Breast epithelium (tissue), 4 donors: Measurements from ENCODE around the gene ADCY2. TPM values are rescaled to one million over a fixed set of nuclear protein-coding genes. Genes with fewer than 3 reads are reported as not detected.

Experiments used
- DNase-seq, 2 donors: peaks; one replicate each; pipeline ENCODE4 v3.0.0-alpha.2; 2019; ENCODE audit warnings: low spot score in 2 of 2
- H3K27ac ChIP-seq, 2 donors: fragments of 200-600 bp; sonication (generic) in 1 of 2; one replicate each; pipeline ENCODE4 v1.5.1; 2016 to 2019; ENCODE audit warnings: mild to moderate bottlenecking in 1 of 2
- H3K27me3 ChIP-seq, 2 donors: fragments of 200-600 bp; sonication (generic) in 1 of 2; one replicate each; pipeline versions ENCODE4 v1.5.1 to v1.6.0; 2017 to 2019; ENCODE audit warnings: control low read depth in 1 of 2, mild to moderate bottlenecking in 1 of 2
- H3K36me3 ChIP-seq: fragments of 200-600 bp; one replicate; pipeline ENCODE4 v1.5.1; 2019
- H3K4me1 ChIP-seq, 2 donors: fragments of 200-600 bp; sonication (generic); one replicate each; pipeline ENCODE4 v1.5.1; 2016 to 2019; ENCODE audit warnings: control low read depth in 1 of 2
- H3K4me3 ChIP-seq, 3 donors: fragments of 200-600 bp; sonication (generic); 1 replicate in 2 of 3; 2 replicates in 1 of 3; pipeline ENCODE4 v1.5.1; 2016 to 2019; ENCODE audit warnings: mild to moderate bottlenecking in 3 of 3, moderate library complexity in 2 of 3
- H3K9me3 ChIP-seq, 2 donors: fragments of 200-600 bp; sonication (generic) in 1 of 2; one replicate each; pipeline ENCODE4 v1.5.1; 2016 to 2019; ENCODE audit warnings: control low read depth in 1 of 2
- CTCF ChIP-seq, 3 donors: fragments of 450-650 bp; IDR thresholded peaks; one replicate each; pipeline ENCODE4 v1.5.1; 2016 to 2017; ENCODE audit warnings: antibody characterized with exemption in 3 of 3, mild to moderate bottlenecking in 3 of 3, moderate library complexity in 3 of 3
- POLR2A ChIP-seq: fragments of 450-650 bp; IDR thresholded peaks from one replicate; pipeline ENCODE4 v1.6.1; 2016; ENCODE audit warnings: antibody characterized with exemption, mild to moderate bottlenecking, moderate library complexity
- POLR2AphosphoS5 ChIP-seq, 3 donors: sonication (generic); formaldehyde crosslinking; IDR thresholded peaks; one replicate each; pipeline ENCODE4 v1.6.1; 2017; ENCODE audit warnings: antibody characterized with exemption in 3 of 3
- intact Hi-C: fragments of 100-400 bp; cut with DNase I; formaldehyde crosslinking; loops from one replicate; pipeline ENCODE4 v1.15.1; 2023; ENCODE audit warnings: low total_unique reads
- total RNA-seq, 3 donors: library from RNA; depleted of rRNA; stranded (reverse); fragments of >200 nt; gene quantifications; one replicate each; pipeline ENCODE4 v1.1.0, GENCODE V29; 2016

Gene ADCY2
- total RNA-seq, 3 donors from 2014 or later: 3.8 to 30.1 (median 4.9) TPM

- TF ChIP-seq CTCF (IDR thresholded peaks at IDR 0.05): peak; percentile 14 to 77 (median 48)
- TF ChIP-seq POLR2A: no peak
- no peak for TF ChIP-seq POLR2AphosphoS5 (IDR thresholded peaks at IDR 0.05)
- no peaks in the 10 kb centered on the region for H3K4me1 ChIP-seq
- H3K9me3 ChIP-seq: no peaks in the 10 kb centered on the region
- DNase-seq: peak in 1 of 2 donors; percentile 73
- no peaks in the 10 kb centered on the region for H3K27me3 ChIP-seq
- no peak overlapping the region for H3K4me3 ChIP-seq
- no peaks in the 10 kb centered on the region for H3K36me3 ChIP-seq
- no peak overlapping the region for H3K27ac ChIP-seq
- intact Hi-C loops: no loop called here
Measured at GRCh38 chr5:7754997-7755596, 359.2 kb downstream of the ADCY2 start.

GRCh38 chr5:7755958-7756357, 360.0 kb downstream of the ADCY2 start:
- DNase-seq: no peak
- Histone ChIP-seq H3K4me3 (no peak overlapping the region), H3K4me1 (no peaks in the 10 kb centered on the region), H3K36me3 (no peaks in the 10 kb centered on the region), H3K27ac (no peak overlapping the region), H3K9me3 (no peaks in the 10 kb centered on the region), H3K27me3 (no peaks in the 10 kb centered on the region)
- TF ChIP-seq POLR2A (no peak), POLR2AphosphoS5 (IDR thresholded peaks at IDR 0.05) (no peak), CTCF (IDR thresholded peaks at IDR 0.05) (no peak)
- intact Hi-C loops: no loop called here

GRCh38 chr5:7756453-7756852, 360.5 kb downstream of the ADCY2 start:
- Histone ChIP-seq H3K9me3 (no peaks in the 10 kb centered on the region), H3K27ac (no peak overlapping the region), H3K4me3 (no peak overlapping the region), H3K4me1 (no peaks in the 10 kb centered on the region), H3K36me3 (no peaks in the 10 kb centered on the region), H3K27me3 (no peaks in the 10 kb centered on the region)
- no peak for DNase-seq
- TF ChIP-seq POLR2AphosphoS5 (IDR thresholded peaks at IDR 0.05) (no peak), POLR2A (no peak), CTCF (IDR thresholded peaks at IDR 0.05) (no peak)
- intact Hi-C loops: no loop called here

- Histone ChIP-seq H3K9me3 (no peaks in the 10 kb centered on the region), H3K36me3 (no peaks in the 10 kb centered on the region), H3K27me3 (no peaks in the 10 kb centered on the region), H3K27ac (no peak overlapping the region), H3K4me3 (no peak overlapping the region), H3K4me1 (no peaks in the 10 kb centered on the region)
- intact Hi-C loops: no loop called here
- TF ChIP-seq CTCF (IDR thresholded peaks at IDR 0.05) (no peak), POLR2A (no peak), POLR2AphosphoS5 (IDR thresholded peaks at IDR 0.05) (no peak)
- DNase-seq: no peak
Measured at GRCh38 chr5:7759257-7759871, 363.4 kb downstream of the ADCY2 start.

GRCh38 chr5:7759951-7760580, 364.1 kb downstream of the ADCY2 start:
- H3K4me3 ChIP-seq: no peak overlapping the region
- no peak for TF ChIP-seq POLR2AphosphoS5 (IDR thresholded peaks at IDR 0.05)
- no peak for TF ChIP-seq POLR2A
- no peak for TF ChIP-seq CTCF (IDR thresholded peaks at IDR 0.05)
- intact Hi-C loops: no loop called here
- H3K4me1 ChIP-seq: no peaks in the 10 kb centered on the region
- no peaks in the 10 kb centered on the region for H3K36me3 ChIP-seq
- no peaks in the 10 kb centered on the region for H3K9me3 ChIP-seq
- no peak for DNase-seq
- H3K27ac ChIP-seq: no peak overlapping the region
- no peaks in the 10 kb centered on the region for H3K27me3 ChIP-seq
